HG02840 (cell line): ENCODE results near the gene RAD1.
"Not testable (repeated sequence)": the region's sequence is repeated elsewhere in the genome, so short reads cannot be mapped to it uniquely, and the experiment has no call there.

Experiments used
- ATAC-seq: cut with Tn5 transposase; IDR thresholded peaks from one replicate; pipeline ENCODE4 v1.9.1; 2021; ENCODE audit warnings: mild to moderate bottlenecking, moderate library complexity, moderate number of reproducible peaks; ENCODE audit not compliant: unreplicated experiment, low FRiP score

RAD1 gene

GRCh38 chr5:34915139-34915855 lies at the start of gene RAD1, which contains the start of gene BRIX1:
Gene RAD1, minus strand, starts transcription at chr5:34915504. Its CDS starts 612 bp downstream, at chr5:34914892.
Gene BRIX1, plus strand, starts transcription at chr5:34915711. Its CDS starts 28 bp downstream, at chr5:34915739.
- ATAC-seq = peak; percentile 99

- ATAC-seq = peak; percentile 83
These were observed 44.0 kb upstream of the RAD1 start for GRCh38 chr5:34959323-34959722.

GRCh38 chr5:34957857-34958690 lies 42.8 kb upstream of the RAD1 start:
- ATAC-seq = no peak

GRCh38 chr5:34957321-34957720 lies 42.0 kb upstream of the RAD1 start:
- ATAC-seq = no peak

GRCh38 chr5:34944460-34945047 lies 29.2 kb upstream of the RAD1 start:
- ATAC-seq = no peak

- no peak for ATAC-seq
These were observed 28.7 kb upstream of the RAD1 start for GRCh38 chr5:34944044-34944443.

GRCh38 chr5:34941936-34942335 lies 26.6 kb upstream of the RAD1 start:
- no peak for ATAC-seq

GRCh38 chr5:34932947-34933346 lies 17.6 kb upstream of the RAD1 start:
- no peak for ATAC-seq

GRCh38 chr5:34930870-34931269 lies 15.6 kb upstream of the RAD1 start:
- no peak for ATAC-seq

GRCh38 chr5:34930462-34930844 lies 15.1 kb upstream of the RAD1 start:
- no peak for ATAC-seq

GRCh38 chr5:34929720-34930461 lies 14.6 kb upstream of the RAD1 start:
- peak; percentile 73 for ATAC-seq

- peak; percentile 91 for ATAC-seq
These were observed 13.9 kb upstream of the RAD1 start, which contains the start of gene DNAJC21 for GRCh38 chr5:34929134-34929719. Gene DNAJC21, plus strand, starts transcription at chr5:34929559. Its CDS starts 261 bp downstream, at chr5:34929820.

GRCh38 chr5:34928267-34928666 lies 13.0 kb upstream of the RAD1 start:
- no peak for ATAC-seq

GRCh38 chr5:34927785-34928184 lies 12.5 kb upstream of the RAD1 start:
- ATAC-seq = no peak

- ATAC-seq = no peak
These were observed 11.1 kb upstream of the RAD1 start for GRCh38 chr5:34926318-34926888.

- ATAC-seq = no peak
These were observed 9.1 kb upstream of the RAD1 start for GRCh38 chr5:34924462-34924765.

GRCh38 chr5:34923694-34924461 lies 8.6 kb upstream of the RAD1 start:
- ATAC-seq = no peak

GRCh38 chr5:34923256-34923655 lies 8.0 kb upstream of the RAD1 start:
- not testable (repeated sequence) for ATAC-seq

GRCh38 chr5:34919077-34919476 lies 3.8 kb upstream of the RAD1 start:
- ATAC-seq = no peak
